Amygdala (tissue), 56 donors: ENCODE results near the gene TIGIT.
"Not testable (repeated sequence)": the region's sequence is repeated elsewhere in the genome, so short reads cannot be mapped to it uniquely, and the experiment has no call there.

Source experiments
- DNase-seq, 56 donors: peaks; one replicate each; lab custom pipeline; 2025; lab: John Stamatoyannopoulos, UW

Gene TIGIT

DNA sequence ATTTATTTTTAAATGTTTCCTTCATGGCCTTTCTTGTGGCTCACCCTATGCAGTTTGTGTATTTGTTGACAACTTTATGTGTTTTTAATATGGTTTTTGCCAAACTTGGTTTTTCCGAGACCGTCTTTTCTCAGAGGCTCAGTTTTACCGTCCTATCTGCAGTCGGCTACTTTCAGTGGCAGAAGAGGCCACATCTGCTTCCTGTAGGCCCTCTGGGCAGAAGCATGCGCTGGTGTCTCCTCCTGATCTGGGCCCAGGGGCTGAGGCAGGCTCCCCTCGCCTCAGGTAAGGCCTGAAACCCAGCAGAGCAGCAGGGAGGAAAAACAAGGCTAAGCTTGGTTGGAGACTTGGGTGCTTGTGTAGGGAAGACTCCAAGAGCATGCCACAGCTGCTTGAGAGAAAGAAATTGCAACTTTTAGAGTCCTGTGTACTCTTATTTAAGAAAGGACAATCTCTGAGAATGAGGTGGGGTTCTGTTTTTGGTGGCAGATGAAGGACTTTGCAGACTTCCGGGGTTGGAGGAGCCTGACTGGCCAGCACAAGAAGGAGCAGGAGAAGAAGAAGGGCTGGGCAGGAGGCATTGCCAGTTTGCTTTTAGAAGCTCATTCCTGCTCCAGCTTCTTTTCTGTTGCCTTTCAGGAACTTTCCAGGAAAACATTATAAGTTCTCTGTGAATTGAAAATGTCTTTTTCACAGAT is at the start of gene TIGIT:
TIGIT (plus strand) TSS at position 191 of the 698 bp plus-strand sequence; CDS start at position 225, 34 bp downstream.
- no peak for DNase-seq

DNA sequence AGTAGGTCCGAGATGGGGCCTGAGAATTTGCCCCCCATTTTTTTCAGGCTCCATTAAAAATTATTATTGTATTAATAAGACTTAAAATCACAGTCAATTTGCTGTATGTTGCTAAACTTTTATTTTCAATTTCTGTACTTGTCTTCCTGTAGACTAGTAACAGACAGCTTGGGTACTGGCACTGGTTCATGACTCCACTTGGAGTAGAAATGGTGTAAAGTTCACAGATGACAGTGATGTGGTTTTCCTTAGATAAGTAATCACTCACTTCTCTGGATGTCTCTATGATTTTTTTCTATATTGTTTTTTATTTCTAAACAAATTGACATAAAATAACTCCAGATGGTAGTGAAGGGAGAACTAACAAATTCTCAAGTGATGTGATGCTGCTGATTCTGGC is 40.9 kb upstream of the TIGIT start:
- DNase-seq: no peak

DNA sequence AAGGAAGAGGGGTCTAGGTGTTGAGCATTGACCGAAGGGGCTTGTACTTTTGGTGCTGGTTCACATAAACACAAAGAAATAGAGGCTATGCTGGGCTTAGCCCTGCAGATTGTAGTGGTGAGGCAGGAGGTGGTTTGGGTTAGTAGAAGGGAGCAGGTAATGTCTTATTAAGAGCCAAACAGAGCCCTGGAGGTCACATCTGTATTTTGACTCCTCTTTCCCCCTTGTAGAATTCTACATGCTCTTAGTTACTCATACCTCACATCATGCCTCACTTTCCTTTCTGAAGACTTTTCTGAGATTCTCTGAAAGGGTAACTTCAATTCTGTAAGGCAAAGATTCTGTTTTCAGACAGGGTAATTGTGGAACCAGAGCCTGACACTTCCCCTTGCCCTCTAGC is 40.3 kb upstream of the TIGIT start:
- no peak for DNase-seq

DNA sequence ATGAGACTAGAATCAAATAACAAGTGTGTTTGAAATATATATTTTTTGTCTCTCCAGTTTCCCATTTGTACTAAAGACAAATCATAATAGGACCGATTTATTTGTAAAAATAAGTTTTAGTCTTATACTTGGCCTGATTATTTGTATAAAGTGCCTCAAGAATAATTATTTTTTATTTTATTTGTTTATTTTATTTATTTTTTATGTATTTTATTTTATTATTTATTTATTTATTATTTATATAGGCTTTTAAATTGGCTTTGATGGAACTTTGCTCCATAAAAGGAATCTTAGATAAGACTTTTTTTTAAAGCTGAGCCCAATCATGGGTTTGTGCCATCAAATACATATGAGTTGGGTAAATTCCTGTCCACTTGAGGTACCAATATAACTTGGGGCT is 34.3 kb upstream of the TIGIT start:
- no peak for DNase-seq

DNA sequence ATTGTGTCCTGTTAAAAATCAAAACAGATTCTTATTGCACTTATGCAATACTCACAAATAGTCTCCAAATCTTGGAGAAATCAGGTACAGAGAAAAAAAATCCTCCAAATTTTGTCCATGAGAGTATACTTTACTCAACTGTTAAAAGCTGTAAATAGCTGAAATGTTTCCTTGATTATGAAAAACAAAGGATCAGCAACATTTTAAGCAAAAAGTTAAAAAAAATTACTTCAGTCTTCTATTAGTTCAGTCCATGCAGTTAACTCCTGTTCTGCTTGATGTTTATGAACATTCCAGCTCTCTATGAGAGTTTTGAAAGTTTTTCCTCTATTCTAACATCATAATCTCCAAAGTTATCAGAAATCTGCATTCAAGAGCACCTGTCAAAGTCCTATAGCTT is 33.7 kb upstream of the TIGIT start:
- DNase-seq: no peak

DNA sequence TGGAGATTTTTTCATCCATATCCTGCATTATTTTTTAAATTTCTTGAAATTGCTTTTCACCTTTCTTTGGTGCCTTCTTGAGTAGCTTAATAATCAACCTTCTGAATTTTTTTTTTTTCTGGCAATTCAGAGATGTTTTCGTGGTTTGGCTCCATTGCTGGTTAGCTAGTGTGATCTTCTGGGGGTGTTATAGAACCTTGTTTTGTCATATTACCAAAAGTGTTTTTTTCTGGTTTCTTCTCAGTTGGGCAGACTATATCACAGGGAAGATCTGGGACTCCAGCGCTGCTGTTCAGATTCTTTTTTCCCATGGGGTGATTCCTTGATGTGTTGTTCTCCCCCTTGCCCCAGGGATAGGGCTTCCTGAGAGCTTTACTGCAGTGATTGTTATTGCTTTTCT is 23.8 kb upstream of the TIGIT start:
- no peak for DNase-seq

DNA sequence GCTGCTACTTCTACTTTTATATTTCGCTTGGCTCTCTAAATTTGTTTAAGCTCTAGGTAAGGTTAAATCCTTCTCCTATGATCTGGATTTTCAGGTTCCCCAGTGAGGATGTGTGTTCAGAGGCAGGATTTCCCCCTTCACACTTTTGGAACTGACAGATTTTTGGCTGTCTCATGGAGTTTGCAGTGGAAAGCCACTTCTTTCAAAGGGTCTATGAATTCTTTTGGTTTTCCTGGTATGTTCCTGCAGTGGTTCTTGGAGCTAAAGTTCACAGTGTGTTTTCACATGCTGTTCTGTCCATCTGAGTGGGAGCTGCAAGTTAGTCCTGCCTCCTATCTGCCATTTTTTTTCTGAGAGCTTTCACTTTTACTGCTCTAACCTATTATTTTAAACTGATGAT is 21.6 kb upstream of the TIGIT start:
- DNase-seq: no peak

DNA sequence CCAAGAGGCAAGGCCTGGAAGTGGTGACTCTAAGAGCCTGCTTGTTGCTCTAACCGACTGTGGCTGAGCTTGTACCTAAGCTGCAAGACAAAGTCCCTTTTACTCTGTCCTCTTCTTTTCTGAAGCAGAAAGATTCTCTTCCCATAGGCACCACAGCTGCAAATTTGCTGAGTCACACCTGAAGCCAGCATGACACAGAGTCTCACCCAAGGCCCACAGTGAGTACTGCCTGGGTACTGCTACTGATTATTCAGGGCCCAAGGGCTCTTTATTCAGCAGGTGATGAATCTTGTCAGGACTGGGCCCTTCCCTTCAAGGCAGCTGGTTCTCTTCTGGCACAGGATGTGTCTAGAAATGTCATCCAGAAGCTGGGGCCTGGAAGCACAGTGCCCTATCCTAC is 18.9 kb upstream of the TIGIT start:
- DNase-seq: no peak

DNA sequence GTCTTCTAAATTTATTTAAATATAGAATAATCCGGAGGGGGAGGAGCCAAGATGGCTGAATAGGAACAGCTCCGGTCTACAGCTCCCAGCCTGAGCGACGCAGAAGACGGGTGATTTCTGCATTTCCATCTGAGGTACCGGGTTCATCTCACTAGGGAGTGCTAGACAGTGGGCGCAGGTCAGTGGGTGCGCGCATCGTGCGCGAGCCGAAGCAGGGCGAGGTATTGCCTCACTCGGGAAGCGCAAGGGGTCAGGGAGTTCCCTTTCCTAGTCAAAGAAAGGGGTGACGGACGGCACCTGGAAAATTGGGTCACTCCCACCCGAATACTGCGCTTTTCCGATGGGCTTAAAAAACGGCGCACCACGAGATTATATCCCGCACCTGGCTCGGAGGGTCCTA is 17.0 kb upstream of the TIGIT start:
- DNase-seq: not testable (repeated sequence)

DNA sequence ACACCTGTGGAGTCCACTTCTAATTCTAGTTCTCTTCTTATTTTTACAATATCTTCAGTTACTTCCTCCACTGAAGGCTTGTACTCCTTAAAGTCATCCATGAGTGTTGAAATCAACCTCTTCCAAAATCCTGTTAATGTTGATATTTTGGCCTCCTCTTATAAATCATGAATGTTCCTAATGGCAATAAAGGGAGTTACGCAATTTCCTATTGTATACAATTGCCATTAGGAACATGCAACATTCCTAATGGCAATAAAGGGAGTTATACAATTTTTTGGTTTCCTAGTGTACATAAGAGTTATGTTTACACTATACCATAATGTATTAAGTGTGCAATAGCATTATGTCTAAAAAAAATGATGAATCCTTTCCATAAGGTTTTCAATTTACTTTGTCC is 9.2 kb upstream of the TIGIT start:
- DNase-seq: no peak

DNA sequence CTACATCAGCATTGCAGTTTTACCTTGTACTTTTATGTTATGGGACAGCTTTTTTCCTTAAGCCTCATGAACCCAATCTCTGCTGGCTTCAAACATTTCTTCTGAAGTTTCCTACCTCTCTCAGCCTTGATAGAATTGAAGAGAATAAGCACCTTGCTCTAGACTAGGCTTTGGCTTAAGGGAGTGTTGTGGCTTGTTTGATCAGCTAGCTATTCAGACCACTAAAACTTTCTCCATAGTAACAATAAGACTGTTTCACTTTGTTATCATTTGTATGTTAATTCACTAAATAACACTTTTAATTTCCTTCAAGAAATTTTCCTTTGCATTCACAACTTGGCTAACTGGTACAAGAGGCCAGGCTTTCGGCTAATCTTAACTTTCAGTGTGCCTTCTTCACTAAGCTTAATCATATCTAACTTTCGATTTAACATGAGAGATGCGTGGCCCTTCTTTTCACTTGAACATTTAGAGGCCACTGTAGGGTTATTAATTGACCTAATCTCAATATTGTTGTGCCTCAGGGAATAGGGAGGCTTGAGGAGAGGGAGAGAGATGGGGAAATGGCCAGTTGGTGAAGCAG is 8.1 kb upstream of the TIGIT start:
- DNase-seq: no peak

DNA sequence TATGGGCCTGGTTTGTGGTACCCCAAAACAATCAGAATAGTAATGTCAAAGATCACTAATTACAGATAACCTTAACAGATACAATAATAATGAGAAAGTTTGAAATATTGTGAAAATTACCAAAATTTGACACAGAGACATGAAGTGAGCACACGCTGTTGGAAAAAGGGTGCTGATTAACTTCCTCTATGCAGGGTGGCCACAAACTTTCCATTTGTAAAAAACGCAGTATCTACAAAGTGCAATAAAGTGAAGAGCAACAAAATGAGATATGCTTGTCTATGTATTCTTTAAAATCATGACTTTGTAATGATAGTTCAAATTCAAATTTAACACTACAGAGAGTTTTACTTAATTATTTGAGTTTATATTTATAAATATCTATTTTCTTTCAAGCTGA is 7.6 kb upstream of the TIGIT start:
- DNase-seq: no peak

DNA sequence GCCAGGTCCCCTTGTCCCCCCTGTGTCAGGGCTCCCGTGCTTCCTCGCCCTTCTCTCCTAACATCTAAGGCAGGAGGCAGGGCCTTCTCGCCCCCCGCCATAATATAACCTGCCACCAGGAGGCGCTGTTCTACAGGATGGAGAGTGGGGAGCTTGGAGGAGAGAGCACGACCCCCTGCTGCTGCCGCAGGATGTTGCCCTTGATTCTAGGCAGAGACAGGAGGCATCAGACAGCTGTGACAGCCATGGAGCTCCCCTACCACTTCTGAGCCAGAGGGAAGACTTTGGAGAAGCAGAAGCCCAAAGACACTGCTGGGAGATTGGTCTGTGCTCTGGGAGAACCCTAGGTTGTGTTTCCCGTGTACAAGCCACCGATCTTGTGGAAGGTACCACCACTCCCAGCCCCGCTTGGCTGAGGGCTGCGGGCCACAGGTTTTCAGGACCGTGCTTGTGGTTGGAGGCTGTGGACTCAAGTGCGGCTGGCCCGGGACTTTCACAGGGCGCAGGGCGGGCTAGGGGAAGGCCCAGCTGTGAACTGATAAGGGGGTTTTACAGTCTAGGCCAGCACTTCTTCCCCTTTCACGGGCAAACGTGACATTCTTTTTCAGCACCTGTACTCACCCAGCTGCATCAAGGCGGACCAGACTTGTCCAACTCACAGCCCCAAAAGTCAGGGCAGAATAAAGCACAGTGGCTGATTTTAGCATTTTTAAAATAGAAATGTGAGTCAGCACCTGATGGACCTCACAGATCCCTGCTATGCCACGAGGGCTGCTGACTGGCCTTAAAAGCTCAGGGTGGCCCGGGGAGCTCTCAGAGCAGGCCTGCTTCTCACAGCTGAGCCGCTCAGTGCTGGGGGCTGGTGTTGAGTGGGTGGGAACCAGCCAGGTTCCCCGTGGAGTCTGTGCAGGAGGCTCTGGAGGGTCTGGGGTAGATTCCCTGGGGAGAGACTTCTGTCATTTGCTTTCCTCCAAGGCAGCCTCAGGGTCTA is 2.6 kb upstream of the TIGIT start:
- peak in 20 of 56 donors; percentile 1 to 39 (median 7) for DNase-seq

DNA sequence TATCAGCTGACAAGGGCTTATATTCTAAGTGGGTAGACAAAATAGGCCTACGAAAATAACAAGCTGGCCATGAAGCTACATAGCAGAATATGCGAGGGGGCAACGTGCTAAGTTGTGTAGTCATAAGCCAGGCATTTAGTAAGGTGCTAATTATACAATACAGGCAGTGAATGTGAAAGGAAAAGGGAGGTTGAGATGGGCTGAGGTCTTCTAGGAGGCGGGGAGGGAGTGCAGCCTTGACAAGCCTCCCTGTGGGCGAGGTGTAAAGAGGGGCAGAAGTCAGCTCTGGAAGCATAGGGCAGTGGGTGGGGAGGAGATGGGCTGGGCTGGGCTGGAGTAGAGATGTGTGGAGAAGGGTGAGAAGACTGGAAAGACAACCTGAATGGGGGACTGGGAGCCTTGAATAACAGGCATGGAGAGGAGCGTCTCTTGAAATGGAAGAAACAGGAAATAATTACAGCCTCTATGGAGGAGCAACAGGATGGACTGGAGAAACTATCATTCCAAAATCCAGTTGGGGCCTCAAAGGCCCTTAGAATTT is 1.2 kb downstream of the TIGIT start:
- DNase-seq: no peak

DNA sequence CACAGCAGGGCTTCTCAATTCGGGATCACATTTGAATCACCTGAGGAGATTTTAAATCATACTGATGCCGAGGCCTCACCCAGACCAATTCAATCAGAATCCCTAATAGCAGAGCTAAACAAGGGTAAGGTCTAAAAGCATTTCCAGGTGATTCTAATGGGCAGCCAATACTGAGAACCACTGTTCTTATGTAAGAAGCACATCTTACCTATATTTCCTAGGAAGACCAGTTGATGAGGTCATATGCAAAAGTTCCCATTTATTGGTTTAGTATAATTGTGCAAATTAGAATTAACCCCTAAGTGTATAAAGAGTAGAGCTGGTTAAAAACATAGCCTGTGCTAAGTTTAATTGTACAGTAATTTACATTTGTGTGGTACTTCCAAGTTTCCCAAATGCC is 2.1 kb downstream of the TIGIT start:
- DNase-seq: no peak

DNA sequence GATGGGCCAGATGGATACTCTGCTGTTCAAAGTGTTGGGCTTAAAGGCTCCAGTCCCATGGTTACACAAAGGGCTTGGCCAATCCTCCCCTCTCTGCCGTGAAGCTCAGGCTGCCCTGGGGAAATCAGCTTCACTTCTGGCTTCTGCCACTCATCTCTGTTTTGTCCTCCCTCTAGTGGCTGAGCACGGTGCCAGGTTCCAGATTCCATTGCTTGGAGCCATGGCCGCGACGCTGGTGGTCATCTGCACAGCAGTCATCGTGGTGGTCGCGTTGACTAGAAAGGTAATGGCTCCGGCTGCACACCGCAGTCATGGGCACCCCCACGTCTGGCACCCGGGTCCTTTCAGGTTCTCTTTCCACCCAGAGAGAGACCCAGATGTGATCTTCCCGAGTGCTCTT is 5.6 kb downstream of the TIGIT start:
- DNase-seq: no peak

DNA sequence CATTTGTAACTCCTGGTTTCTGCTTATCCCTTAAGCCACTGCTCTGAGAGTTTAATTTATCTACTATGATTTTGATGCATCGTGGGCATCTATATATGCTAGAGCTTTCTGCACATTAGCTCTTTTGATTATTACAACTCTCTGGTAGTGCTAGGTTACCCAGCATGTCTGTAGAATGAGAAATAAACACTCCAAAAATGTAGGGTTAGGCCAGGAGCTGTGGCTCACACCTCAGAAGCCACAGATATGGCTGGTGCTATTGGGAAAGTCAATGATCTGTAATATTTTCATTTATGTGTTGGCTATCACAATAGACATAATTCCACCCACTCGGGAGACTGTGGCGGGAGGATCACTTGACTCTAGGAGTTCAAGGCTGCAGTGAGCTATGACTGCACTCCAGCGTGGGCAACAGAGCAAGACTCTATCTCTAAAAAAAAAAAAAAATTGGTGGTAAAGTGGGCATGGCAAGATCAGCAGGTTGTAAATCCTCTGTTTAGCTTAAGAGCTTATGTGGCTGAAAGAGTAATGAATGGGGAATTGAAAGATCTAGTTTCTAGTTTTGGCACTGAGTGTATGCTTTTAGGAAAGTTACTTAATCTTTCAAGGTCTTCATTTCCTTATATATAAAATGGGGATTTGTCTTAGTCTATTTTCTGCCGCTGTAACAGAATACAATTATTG is 6.3 kb downstream of the TIGIT start:
- no peak for DNase-seq

DNA sequence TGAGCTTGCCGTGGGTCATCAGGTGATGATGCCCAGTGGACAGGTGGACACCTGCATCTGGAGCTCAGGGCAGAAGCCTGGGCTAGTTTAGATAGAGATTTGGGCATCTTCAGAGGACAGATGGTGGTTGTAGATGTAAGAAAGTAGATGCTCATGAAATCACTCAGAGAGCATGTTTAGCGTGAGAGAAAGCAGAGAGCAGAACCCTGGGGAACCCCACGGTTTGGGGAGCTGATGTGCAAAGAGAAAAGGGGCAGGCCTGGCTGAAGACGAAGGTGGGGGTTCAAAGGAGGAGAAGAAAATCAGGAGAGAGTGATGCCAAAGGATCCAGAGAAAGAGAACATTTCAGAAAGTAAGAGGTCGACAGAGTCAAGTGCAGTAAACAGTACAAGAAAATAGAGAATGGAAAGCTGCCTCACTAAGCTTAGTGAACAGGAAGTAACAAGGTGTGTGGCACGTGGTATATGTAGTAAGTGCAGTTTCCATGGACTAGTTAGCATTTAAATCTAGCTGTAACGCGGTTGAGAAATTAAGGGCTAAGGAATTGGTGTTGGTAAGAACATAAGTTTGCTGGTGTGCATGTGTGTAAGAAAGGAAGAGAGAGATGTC is 13.5 kb downstream of the TIGIT start:
- no peak for DNase-seq

DNA sequence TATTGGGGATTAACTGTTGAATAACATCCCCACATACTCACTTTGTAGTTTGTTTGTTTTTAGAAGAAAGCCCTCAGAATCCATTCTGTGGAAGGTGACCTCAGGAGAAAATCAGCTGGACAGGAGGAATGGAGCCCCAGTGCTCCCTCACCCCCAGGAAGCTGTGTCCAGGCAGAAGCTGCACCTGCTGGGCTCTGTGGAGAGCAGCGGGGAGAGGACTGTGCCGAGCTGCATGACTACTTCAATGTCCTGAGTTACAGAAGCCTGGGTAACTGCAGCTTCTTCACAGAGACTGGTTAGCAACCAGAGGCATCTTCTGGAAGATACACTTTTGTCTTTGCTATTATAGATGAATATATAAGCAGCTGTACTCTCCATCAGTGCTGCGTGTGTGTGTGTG is 14.0 kb downstream of the TIGIT start:
- DNase-seq: no peak

DNA sequence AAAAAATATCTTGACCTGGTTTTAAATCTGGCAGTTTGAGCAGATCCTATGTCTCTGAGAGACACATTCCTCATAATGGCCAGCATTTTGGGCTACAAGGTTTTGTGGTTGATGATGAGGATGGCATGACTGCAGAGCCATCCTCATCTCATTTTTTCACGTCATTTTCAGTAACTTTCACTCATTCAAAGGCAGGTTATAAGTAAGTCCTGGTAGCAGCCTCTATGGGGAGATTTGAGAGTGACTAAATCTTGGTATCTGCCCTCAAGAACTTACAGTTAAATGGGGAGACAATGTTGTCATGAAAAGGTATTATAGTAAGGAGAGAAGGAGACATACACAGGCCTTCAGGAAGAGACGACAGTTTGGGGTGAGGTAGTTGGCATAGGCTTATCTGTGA is 14.5 kb downstream of the TIGIT start:
- DNase-seq: no peak
